Stimulated activated CD8-positive, alpha-beta memory T cell treated with anti-CD3 and anti-CD28 coated beads, Interleukin-2, amount 100 ng/mL, for 1 hour (primary cell): Measurements from ENCODE around the gene RNF212B.

Source experiments
- DNase-seq, 2 donors: peaks; one replicate each; pipeline ENCODE4 v3.0.0-alpha.2; 2020; ENCODE audit warnings: low read depth in 2 of 2

The RNF212B gene

DNA sequence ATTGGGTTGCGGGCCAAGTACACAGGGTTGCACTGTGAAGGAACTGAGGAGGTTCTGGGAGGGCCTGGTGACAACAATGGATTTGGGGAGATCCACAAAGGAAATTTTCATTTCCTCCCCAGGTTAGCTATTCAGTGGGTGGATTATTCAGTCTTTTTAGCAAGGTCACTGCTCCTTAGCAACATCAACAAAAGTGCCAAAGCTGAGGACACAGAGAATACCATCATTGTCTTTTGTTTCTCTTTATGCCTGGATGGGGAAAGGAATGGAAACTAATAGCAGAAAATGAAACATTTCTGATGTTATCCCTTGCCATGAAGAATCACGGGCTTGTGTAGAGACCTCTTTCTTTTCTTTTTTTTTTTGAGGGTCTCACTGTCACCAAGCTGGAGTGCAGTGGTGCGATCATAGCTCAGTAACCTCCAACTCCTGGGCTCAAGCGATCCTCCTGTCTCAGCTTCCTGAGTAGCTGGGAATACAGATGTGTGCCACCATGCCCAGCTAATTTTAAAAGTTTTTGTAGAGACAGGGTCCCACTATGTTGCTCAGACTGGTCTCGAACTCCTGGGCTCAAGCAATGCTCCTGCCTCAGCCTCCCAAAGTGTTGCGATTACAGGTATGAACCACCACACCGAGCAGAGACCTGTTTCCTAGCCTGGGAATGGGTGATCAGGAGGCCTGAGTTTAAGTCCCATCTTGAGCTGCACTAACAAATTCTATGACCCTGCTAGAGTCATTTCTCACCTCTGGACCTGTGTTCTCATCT, 58.5 kb downstream of the RNF212B start:
- DNase-seq: no peak

DNA sequence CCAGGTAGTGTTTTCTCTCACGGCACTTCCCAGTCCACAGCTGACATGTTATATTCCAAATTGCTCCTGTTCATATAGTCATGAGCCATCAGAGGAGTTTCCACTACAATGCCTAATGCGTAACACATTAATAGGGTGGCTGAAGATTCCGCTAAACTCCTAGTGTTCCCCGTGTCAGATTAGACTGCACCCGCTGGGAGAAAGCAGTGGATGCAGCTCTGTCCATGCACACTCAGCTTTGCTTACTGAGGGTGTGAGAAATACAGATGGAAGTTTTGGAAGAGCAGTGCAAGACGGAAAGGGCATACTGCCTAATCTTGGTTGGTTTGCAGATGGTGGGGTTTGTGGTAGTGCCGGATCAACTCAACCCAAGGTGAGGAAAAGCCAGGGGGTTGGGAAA, 59.4 kb downstream of the RNF212B start:
- DNase-seq: no peak

DNA sequence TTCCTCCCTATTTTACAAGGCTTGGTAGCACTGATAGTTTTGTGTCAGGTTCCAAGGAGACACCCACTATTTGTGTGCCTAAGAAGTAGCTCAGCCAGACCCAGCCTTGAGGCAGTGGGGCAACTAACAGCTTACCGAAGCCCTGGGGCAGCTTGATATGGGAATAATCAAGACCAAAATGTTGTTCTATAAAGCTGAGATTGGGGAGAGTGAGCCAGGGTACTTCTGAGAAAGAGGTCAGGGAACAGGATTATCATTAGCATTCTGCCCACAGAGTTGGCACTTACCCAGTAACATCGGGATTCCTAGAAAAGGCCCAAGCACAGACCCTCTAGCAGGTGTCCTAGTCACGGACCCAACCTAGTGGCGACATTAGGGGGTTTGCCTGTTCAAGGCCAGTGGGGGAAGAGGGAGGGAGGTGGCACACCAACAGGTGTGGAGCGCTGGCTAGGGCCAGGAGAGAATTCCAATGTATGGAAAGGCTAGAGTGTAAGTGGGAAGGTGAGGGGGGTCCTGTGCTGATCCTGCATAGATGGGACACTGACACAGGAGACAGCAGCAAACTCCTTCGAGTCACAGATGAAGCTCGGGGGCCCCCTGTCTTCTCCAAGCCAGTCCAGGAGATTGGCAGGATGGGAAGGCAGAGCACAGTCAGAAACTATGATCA, 60.0 kb downstream of the RNF212B start:
- no peak for DNase-seq

DNA sequence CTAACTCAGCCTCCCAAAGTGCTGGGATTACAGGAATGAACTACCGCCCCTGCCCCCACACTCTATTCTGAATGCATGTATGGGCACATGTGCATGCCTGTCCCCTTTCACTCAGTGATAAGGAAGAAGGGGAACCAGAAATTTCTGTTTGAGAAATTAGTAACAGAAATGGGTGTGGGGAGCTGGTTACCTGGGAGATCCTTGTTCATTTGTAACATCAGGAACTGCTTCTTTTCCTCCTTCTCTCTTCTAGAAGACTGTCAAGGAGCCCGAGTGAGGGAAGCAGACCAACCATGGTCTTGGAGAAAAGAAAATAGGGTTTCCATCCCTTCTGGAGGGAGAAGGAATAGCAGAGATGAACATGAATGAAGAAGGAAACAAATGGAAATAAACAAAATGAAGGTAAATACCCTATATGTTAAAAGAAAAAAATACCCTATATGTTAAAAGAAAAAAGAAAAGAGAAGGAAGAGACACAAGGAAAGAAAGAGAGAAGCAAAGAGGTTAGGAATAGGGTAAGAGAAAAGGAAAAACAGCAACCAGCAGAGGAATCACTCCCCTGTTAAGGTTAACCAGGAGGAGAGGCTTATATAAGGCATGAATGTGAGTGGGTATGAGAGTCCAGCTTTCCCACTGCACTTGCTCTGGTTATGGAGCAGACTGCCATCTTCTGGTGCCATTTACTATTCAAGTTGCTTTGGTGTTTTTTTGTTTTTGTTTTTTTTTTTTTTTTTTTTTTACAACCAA, 61.6 kb downstream of the RNF212B start:
- no peak for DNase-seq

DNA sequence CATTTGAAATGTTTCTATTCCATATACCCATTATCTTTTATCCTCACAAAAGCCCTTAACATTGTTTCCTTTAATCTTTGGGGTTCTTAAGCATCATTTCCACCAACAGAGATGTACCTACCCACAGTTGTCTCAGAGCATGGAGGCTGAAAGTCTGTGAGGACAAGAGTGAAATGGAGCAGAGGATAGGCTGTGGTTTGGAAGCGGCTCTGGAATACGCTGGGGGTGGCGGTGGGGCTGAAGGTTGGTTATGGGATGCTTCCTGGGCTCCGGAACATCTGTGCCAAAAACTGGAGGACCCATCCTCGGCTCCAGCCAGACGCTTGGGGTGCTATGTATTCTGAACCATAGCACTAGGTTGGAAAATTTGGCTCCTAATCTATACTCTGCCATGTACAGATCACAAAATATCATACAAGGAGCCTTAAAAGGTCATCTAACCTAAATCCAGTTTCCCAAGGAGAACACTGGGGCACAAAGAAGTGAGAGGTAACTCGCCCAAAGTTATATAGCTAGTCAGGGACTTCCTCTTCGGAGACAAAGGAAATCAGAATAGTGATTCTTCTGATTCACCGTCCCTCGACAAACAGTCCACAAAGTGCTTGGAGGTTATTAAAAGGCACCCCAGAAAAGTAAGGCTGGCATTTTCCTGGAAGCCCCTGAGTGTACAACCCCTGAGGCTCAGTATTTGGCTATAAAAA, 62.4 kb downstream of the RNF212B start:
- DNase-seq: no peak

DNA sequence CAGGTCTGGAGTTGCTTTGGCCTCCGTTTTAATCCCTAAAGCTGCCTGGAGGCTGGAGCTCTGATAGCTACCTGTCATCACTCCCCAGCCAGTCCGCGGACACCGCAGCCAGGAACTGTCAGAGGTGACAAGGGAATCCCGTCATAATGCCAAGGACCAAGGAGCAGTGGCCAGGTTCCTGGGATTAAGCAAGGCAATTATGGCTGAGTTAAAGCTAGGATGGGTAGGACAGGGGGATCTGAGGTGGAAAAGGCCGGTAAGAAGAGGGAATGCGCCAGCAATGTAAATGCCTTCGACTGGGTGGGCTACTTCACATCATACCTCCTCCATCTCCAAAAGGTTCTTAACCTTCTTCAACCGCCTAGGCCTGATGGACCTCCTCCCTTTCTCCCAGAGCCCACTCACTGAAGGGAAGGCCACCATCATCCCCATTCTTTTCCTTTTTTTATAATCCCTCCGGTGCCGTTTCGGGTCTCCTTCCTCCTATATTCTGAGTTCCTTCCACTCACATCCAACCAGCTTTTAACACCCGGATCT, 63.0 kb downstream of the RNF212B start:
- DNase-seq: no peak

DNA sequence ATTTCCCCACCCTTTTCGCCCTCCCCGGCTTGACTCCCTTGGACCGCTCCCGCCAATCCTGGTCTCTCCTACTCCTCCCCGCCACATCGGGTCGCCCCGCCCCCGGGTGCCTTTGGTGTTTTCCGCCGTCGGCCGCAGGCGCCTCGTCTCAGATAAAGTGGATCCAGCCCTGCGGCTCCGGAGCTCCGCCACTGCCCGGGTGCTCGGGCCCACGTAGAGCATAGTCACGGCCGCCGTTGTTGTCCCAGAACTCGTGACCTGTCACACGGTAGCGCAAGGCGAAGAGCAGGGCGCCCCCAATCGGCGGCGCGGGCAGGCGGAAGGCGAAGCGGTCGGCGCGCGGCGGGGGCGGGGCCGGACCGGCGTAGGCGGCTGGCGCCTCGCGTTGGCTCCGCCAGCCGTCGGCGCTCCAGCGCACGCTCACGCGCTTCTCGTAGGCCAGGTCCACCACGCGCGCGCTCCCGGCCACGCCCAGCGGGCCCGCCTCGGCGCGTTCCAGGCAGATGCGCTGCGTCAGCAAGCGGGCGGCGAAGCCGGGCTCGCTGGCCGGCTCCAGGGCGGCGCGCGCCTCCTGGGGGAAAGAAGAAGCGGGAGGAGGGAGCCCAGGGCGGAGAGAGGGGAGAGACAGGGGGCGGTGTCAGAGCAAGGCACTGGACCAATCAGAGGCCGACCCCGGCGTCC, 63.7 kb downstream of the RNF212B start:
- peak; percentile 93 to 94 for DNase-seq

DNA sequence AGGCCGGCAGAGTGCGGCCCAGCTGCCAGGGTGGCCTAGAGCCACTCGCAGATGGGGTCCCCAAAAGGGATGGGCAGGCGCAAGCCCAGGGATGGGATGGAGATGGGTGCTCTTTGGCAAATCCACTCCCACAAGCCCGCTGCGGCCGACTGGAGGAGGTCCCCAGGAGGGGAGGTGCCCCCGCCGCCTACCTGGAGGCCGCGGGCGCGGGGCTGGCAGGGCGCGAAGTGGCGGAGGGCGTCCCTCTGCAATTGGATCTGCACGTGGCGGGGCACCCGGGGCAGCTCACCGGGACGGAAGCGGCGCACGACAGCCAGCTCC, 64.2 kb downstream of the RNF212B start:
- DNase-seq: no peak

DNA sequence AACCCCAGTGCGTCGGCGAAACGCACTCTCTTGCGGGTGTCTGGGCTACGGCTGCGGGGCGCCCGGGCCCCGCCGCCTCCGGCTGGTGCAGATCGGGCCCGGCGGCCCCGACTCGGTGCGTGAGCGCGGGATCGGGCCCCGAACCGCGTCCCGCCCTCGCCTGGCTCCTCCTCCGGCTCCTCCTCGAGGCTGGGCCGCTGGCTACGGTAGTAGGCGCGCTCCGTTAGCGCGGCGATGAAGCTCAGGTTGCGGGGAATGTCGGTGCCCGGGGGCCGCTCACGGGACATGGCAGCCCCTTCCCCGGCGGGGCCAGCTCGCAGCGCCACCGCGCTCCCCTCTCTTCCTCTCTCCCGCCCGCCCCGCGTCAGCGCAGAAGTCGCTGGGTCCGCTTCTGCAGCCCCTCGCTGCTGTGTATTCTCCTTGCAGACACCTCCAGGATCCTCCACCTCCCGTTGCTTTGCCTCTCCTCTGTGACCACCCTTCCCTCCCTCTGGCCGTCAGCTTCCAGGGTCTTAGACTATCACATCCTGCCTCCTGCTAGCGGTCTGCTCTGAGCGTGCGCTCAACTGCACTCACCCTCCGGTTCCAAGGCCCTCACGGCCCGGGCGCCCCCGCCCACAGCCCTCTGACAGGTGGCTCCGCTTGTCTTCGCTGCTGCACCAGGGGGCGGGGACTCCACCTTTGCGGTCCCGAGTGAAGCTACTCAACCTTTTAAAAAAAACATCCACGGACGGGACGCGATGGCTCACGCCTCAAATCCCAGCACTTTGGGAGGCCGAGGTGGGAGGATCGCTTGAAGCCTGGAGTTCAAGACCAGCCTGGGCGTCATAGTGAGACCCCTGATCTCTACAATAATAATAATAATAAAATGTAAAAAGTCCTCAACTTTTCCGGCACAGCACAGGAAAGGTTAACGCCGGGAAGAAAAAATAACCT, 64.8 kb downstream of the RNF212B start, which contains the start of gene PPP1R3E:
PPP1R3E (minus strand) TSS at position 570 of the 936 bp plus-strand sequence; CDS start at position 287, 283 bp downstream.
- peak; percentile 54 to 78 for DNase-seq

DNA sequence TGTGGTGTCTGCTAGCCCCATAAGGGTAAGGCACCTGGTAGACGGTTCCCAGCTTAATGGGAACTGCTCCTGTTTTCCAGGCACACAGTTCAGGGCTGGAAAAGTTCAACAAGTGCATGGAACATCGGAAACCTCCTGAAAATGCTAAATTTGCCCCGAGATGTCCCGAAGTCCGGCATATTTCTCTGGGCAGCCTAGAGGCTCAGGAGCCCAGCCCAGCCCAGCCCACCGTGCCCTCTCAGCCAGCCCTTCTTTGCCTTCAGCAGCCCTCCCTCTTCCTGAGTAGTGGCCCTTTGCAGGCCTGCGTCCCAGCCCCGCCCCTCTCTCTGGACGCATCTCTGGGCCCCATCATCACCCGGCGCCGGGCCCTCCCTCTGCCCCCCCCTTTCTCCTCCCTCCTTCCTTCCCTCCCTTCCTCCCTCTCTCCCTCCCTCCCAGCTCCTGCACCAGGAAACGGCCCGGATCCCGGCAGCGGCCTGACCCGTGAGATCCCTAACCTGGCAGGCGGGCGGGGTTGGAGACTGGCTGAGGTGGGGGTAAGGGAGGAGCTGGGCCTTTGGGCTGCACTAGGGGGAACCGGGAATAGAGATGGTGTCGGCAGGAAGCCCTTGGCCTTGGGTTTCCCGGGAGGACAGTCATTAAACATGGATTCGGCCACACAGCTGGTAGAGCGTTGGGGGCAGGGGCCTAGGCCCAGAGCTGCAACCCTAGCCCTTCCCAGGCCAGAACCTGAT, 68.8 kb downstream of the RNF212B start, which contains the start of gene BCL2L2:
BCL2L2 (plus strand) TSS at position 422 of the 734 bp plus-strand sequence. CDS start 935 bp downstream, outside the sequence.
- no peak for DNase-seq

DNA sequence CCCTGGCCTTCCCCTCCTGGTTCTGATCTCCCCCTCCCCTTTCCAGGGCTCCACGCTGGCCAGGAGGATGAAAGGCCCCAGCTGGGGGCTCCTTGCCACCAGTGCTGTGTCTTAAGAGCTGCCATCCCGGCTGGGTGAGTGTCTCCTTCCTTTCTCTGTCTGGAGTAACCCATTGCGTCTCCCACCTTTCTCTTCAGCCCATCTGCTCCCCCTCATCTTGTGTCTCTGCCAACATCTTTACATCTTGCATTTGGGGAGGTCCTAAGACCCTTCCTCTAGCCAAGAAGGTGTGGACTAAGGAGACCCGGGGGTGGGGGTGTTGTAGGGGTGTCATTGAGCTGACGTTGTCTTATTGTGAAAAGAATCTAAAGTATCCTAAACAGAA, 69.4 kb downstream of the RNF212B start:
- DNase-seq: no peak

DNA sequence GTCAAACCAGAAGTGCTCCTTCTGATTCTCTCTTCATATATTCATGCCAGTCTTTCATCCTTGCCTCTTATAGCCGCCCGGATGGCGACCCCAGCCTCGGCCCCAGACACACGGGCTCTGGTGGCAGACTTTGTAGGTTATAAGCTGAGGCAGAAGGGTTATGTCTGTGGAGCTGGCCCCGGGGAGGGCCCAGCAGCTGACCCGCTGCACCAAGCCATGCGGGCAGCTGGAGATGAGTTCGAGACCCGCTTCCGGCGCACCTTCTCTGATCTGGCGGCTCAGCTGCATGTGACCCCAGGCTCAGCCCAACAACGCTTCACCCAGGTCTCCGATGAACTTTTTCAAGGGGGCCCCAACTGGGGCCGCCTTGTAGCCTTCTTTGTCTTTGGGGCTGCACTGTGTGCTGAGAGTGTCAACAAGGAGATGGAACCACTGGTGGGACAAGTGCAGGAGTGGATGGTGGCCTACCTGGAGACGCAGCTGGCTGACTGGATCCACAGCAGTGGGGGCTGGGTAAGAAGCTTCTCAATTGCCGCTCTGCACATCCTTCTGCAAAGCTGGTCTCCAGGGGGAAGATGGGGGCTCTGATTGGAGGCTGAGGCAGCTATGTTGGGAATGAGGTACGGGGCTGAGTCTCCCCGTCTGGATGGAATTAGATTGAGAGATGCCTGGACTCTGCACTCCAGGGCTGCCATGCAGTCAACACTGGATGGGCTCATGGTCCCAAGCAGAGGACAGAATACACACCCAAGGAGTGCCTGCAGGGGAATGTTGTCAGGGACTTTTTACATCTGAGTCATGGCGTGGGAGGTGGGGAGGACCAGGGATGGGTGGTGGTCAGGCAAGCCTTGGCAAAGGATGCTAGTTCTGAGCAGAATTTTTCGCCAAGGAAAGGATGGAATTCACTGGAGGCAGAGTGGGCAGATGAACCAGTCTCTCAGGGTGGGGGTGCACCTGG, 70.2 kb downstream of the RNF212B start:
- DNase-seq: no peak

DNA sequence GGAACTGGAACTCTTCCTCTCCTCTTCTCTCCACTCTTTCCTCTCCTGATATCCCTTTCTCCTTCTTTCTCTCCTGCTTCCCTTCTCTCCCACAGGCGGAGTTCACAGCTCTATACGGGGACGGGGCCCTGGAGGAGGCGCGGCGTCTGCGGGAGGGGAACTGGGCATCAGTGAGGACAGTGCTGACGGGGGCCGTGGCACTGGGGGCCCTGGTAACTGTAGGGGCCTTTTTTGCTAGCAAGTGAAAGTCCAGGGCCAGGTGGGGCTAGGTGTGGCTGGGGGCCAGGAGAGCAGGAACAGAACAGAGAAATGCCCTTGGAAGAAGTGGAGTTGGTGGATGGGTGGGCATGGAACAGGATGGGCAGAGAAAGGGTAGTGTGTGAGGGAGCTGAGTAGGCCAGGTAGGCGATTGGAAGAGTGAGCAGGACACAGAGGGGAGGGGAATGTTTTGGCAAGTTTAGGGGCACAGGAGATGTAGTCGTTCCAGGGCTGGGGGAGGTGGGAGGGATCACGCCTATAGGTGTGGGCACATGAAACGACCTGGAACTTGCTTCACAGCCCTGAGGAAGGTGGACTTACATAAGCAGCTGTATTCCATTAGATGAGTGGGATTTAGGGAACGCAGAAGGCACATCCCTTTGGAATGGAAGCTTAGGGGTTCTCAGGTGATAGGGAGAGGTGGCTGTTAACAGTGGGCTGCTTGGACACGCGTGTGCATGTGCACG, 71.1 kb downstream of the RNF212B start:
- no peak for DNase-seq

DNA sequence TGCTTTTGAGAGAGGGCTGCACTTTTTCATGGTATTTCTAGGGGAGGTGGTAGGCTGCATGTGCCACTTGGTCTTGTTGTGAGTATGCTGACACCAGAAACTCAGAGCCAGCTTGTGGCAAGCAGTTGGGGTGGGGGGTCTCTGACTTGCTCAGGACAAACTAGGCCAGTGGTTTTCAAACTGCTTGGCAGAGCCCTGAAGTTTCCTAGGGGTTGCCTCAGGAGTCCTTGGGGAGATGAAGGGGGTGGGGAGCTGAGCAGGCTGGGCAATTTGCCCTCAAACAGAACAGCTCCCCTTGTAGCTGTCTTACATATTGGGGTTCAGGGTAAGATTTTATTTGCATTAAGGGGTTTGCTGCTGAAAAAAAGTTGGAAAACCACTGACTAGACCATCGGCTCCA, 72.8 kb downstream of the RNF212B start:
- DNase-seq: no peak

DNA sequence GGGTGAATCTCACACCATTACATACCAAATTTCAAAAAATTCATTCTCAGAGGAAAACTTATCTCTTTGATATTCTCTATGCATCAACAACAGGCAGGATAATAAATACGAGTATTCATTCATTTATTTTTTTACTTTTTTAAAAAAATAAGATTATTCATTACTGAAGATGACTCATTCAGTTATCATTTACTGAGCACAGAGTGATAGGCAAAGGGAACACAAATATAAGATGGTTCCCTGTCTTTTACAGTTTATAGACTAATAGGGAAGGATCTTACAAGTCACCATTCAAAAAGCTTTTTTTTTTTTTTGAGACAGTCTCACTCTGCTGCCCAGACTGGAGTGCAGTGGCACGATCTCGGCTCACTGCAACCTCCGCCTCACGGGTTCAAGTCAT, 78.6 kb downstream of the RNF212B start:
- DNase-seq: no peak

DNA sequence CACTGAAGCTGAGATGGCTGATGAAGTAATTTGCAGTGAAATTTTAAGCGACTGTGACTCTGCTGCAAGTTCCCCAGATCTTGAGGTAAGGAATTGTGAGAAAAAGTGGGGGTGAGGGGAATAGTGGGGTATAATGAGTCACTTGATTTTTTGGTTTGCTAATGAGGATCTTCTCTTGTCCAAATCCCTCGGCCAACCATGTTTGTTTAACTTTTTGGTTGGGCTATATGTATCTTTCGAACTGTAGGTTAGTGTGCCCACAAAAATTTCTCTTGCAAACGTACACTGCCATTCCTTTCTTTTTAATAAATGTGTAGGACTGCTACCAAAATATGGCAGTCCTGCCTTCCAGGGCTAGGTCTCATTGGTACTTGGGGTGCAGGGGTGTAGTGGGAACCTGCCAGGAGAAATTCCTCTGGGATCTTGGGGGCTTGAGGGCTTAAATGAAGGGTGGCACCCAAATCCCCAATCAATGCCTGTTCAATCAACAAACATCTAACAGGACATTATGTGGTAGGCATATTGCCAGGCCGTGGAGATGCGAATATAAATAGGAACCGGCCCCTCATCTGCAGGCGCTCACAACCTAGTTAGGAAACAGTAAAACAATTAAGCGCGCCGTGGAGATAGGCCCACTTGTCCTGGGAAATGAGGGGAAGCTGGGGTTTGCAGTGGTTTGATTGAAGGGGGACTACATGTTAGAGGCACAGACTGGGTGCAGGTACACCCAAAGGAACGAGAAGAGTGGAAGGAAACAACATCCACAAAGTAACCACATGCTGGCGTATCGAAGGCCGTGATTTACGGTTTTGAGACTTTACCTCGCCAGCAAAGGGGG, 82.2 kb downstream of the RNF212B start:
- DNase-seq: no peak
